ENCODE data around the gene NSF.
"Not testable (repeated sequence)": the region's sequence is repeated elsewhere in the genome, so short reads cannot be mapped to it uniquely, and the experiment has no call there.

Gene NSF

DNA sequence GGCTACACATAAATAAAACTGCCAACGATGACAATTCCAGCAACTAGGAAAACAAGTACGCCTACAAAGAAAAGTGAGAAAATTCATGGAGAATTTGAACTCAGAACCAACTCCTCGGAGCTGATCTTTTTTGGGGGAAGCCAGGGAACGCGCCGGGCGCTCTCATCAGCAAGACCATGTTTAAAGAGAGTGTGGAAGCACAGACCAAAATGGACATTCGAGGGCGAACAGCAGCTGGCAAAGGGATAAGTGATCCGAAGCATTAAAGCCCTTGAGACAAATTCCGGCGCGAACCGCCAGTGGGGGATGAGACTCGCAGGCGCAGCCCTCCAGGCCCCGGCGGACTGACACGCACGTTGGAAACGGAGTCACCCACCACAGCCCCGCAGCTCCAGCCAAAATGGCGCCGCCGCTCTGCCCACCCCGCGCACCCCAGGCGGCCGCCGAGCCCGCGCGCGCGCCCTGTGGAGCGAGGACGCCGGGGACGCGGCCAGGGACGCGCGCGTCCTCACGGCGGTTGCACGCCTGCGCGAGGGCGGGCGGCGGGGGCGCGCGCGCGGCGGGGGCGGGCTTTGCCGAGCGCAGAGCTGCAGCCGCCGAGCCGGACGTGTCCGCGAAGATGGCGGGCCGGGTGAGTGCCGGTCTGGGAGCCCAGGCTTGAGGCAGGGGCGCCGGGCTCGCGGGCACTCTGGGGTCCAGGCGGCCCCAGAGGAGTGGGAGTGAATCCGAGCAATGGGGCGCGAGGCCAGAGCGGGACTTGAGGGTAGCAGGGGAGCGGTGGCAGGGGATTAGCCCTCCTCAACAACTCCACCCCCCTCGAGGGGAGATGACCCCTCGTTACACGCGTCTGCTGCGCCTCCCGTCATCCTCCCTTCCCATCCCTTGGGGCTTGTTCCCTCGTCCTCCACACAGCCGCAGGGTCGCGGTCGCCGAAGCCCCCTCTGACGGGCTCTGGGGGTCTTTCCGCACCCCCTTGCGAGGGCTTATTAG, at the start of gene NSF:
TSS of gene NSF (plus strand) at position 513 of the 990 bp plus-strand sequence. CDS start at position 620, 107 bp downstream.
- DNase-seq: not testable (repeated sequence)

DNA sequence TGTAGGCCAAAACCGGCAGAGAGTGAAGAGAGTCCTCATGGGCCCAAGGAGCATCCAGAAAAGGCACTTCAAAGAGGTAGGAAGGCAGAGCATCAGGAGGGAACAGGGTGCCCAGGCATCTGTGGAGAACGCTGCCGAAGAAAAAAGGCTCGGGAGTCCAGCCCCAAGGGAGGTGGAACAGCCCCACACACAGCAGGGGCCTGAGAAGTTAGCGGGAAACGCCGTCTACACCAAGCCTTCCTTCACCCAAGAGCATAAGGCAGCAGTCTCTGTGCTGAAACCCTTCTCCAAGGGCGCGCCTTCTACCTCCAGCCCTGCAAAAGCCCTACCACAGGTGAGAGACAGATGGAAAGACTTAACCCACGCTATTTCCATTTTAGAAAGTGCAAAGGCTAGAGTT, 41.9 kb upstream of the NSF start:
- not testable (repeated sequence) for DNase-seq

DNA sequence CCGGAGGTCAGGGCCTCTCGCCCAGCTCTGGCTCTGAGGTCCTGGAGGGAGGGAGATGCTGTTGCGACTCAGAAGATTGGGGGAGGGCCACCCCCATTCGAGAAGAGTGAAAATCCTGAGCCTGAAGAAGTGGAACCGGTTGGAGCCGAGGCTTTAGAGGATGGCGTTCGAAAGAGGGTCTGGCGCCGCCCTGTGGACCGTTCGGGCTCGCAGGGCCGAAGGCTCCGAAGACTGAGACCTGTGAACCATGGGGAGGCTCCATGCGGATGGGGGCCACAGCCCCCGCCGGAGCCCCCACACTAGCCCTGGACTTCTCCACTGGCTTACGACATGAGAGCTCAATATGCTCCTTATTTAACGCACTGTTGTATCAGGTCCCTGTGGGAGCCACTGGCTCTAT, 31.3 kb upstream of the NSF start:
- DNase-seq: not testable (repeated sequence)

DNA sequence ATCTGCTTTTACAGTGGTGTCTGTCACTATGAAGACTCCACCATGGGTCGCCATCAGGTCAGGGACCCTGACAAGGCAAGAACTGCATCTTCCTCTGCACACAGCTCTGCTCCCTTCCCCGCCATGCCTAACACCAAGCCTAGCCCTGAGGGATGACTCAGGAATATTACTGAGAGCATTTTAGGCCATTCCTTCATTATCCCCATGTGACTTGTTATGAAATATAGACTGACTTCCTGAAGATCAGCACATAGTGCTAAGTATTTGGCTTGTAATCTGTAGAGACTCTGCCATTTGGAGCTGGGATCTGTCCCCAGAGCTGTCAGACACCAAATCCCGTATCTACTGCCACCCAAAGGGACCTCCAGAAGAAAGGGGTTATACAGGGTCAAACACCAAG, 30.4 kb upstream of the NSF start:
- not testable (repeated sequence) for DNase-seq

DNA sequence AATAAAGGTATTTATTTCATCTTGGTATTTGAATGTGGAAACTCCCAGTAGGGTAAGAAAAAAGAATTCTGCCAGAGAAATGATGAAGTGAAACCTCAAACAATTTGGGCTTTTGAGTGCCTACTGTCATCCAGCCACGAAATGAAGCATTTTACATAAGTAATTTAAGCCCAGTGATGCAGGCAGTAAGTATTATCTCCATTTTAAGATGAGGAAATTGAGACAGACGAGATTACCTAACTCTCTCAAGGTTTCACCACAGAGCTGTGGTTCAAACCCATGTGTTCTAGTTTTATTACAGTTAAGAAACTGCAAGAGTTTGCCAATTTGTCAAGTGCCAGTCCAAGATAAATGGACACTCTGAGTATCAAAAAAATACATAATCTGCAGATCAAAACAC, 24.2 kb upstream of the NSF start:
- not testable (repeated sequence) for DNase-seq

DNA sequence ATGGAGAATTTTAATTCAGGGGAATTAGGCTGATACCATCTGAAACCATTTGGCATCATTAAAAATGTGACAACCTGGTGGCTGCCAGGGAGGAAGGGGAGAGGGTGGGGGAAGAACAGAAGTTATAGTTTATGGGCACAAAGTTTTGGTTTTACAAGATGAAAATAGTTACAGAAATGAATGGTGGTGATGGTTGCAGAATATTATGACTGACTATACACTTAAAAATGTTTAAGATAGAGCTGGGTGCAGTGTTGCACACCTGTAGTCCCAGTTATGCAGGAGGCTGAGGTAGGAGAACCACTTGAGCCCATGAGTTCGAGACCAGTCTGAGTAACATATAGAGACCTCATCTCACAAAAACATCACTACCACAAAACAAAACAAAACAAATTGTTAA, 23.5 kb upstream of the NSF start:
- not testable (repeated sequence) for DNase-seq

DNA sequence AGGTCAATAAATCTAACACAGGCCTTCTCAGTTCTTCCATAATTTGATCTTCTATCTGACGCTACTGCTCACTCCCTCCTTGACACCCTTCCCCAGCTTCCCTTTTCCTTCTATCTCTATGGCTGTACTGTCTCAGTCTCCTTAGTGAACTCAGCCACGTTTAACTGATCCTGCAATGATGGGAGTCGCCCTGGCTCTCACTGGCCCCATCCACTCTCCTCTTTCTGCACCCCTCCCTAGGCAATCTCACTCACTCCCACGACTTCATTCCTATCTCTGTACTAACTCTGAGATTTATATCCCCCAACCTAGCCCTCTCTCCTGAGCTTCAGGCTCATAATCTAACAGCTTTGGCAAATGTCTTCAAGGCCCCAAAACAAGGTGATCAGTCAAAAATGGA, 18.7 kb upstream of the NSF start:
- DNase-seq: not testable (repeated sequence)

DNA sequence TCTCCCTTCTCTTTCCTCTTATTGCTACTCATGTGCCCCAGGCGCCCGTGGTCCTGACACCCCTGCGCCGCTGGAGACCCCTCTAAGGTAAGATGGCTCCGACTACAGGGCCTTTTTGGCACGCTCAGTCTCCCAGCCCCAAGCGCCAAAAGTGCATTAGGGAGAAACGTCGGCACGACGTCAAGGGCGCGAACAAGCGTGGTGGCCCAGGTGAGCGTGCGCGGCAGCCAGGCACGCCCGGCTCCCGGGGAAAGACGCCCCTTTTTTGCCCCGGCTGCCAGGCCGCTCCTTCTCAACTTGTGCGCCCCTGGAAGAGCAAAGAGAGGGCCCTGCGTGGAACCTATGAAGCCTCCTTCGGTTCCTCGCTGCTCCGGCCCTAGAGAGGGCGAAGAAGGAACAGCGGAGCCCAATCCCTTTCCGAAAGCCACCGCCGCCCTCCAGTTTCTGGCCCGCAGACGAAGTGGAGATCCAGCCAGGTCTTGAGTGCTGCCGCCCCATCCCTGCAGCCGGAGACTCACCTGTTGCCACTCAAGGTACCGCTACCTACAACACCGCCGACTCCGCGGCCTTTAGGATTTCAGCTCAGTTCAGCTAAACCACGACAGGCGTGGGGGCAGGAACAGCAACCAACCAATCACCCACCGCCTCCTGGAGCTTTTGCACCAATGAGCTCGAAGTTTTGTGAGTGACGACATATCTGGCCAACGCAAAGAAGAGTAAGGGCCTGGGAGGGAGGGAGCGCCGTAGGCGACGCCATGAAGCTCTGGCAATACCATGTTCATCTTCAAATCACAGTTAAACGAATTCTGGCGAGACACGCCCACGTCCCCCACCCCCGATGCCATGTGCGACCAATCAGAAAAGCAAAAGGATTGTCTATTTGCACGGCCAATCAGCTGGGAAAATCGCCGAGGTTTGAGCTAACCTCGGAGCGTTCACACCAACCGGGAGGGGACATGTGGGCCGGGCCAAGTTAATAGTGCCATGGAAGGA, 11.1 kb upstream of the NSF start, which contains the start of gene ARL17A:
TSS of gene ARL17A (minus strand) at position 609 of the 993 bp plus-strand sequence. CDS start 3,369 bp downstream, outside the sequence.
- not testable (repeated sequence) for DNase-seq

DNA sequence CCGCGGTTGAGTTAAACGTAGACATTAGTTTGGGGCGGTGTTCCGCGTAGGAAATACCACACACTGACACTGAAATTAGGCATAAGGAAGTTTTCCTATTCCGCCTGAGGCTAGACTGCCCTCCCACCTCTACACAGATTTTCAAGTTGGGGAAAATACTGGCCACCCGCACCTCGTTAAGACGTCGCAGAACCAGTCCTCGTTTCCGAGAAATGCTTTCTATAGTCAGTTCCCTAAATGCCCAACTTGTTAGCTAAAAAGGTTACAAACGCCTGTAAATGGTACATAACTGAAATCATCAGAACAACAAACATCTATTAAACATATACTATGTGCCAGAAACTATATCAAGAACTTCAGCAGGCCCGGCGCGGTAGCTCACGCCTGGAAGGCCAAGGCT, 10.4 kb upstream of the NSF start:
- DNase-seq: not testable (repeated sequence)

DNA sequence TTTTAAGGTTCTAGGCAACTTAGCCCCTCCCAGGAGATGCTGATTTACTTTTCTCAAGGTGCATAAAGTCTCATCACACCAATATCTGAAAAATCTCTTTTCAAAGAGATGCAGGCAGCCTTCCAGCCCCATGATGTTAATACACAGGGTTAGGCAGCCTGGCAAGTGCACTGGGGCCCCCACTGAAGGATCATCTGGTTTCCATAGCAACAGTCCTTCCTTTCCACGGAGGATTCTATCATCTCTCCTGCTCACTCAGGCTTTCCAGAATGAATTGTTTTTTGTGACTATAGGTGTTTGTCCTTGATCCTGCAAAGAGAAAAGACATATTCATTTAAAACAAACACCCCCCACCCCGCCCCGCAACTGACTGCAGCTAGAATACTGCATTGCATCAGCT, 5.0 kb upstream of the NSF start:
- not testable (repeated sequence) for DNase-seq

DNA sequence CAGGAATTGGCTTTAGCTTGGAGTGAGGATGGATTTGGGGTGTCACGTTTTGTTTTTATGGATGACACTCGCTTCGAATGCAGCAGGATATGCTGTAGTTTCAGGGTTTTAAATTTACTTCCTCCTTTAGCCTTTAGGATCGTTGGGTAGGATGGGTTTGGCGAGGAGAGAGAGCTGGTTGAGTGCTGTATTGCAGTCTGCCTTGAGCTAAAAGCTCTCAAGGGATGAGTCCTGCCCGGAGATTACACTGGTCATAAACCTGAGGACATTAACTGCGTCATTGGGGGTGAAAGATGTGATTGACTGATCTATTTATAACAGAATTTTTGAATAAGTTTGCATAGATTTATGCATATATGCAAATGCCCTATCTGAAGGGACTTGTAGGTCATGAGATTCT, 863 bp downstream of the NSF start:
- not testable (repeated sequence) for DNase-seq

DNA sequence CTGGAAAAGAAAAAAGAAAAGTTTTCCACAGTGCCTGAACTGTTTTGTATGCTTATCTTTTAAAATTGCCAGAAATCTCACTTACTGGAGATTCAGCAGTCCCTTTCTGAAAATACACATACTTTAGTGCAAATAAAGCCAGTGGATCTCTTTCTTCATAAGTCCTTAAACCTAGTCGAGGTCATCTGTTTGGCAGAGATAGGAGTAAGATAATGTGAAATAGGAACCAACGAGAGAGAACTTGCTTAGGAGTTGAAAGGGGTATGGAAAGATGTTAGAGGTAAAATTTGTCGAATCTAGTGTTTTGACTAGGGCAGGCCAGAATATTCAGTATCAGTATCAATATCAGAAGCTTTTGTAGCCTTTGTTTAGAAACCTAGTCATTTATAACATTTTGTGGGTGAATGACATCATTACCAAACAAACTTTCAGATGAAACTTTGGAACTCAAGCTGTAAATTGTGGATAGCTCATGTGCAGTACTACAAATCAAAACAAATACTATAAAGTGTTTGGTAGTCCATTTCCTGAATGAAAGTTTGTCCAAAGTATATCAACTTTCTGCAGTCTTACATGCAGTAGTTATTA, 8.0 kb downstream of the NSF start:
- DNase-seq: not testable (repeated sequence)

DNA sequence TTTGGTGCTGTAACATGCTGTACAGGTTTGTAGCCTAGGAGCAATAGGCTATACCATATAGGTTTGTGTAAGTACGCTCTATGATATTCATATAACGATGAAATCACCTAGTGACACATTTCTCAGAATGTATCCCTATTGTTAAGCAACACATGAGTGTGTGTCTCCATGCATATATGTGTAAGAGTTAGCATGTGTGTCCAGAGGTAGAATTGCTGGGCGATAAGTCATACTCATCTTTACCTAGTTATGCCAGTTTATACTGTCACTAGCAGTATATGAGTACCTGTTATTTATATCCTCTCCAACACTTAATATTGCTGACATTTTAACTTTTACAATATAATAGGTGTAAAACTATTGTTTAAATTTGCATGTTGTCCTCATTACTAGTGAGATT, 10.3 kb downstream of the NSF start:
- not testable (repeated sequence) for DNase-seq

DNA sequence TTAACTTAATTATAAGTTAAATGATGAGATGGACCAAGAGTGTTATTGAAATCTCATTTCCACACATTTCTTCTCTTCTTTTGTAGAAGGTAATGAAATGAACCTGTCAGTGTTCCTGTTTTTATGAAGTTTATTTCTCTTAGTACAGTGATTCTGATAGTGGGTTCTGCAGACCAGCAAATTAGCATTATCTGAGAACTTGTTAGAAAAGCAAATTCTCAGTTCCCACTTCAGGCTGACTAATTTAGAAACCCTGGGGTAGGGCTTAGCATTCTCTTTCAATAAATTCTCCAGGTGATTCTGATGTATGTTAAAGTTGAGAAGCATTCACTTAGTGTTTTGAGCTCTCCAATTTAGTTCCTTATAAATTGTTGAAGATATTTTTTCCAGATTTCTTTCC, 12.7 kb downstream of the NSF start:
- not testable (repeated sequence) for DNase-seq

DNA sequence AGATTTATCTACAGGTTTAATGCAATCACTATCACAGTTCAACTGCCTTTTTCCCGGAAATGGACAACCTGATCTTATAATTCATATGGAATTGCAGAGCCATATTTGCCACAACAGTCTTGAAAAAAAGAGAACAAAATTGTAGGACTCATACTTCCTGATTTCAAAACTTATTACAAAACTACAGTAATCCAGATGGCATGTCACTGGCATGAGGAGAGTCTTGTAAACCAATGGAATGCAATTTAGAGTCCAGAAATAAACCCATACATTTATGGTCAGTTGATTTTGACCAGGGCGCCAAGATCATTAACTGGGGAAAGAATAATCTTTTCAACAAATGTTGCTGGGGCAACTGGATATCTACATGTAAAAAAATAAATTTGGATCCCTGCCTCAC, 20.8 kb downstream of the NSF start:
- not testable (repeated sequence) for DNase-seq

DNA sequence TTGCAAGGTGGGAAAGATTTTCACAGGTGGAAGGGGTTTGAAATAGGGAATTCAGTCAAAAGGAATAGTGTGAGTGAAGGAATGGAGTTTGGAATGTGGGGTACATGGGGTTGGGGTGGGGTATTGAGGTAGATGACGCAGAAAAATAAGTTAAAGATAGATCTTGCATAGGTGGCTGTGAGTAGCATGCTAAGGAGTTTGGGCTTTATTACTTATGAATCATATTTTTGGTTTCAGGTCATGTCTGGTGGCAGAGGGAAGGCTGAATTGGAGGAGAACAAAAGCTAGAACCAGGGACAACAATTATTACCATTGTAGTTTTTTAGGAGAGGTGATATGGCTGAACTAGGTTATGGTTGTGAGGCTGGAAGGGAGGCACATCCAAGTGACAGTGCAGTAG, 23.4 kb downstream of the NSF start:
- not testable (repeated sequence) for DNase-seq

DNA sequence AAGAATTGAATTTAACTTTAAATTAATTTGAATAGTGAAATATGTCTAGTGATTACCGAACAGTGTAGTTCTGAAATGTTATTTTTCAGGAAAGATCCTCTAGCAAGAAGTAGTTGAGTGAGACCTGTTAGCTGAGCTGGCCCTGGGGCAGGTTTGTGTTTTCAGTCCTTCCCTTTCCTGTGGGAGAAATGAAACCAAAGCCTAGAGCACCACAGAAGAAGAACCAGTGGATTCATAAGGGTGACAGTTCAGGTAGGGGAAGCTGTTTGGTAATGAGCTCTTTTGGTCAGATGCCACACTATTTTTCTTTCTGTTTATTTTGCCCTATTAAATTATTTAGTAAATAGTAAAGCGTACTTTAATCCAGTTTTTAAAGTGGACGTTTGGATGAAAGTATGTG, 26.7 kb downstream of the NSF start:
- DNase-seq: not testable (repeated sequence)

DNA sequence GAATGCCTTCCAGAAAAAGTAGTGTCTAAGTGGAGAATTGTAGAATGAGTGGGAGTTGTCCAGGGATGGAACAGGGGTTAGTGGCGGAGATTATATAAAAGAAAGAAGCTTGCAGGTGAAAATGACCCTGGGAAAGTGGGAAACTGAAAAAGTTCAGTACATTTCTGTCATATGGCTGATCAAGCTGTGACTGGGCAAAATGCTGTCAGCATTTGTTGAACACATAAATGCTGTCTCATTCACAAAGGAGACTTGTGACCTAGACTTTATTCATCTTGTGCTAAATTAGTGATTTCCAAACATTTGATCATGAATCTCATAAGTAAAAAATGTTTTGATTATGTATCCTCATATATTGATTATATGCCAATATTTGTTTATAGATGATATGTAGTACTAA, 28.5 kb downstream of the NSF start:
- DNase-seq: not testable (repeated sequence)

DNA sequence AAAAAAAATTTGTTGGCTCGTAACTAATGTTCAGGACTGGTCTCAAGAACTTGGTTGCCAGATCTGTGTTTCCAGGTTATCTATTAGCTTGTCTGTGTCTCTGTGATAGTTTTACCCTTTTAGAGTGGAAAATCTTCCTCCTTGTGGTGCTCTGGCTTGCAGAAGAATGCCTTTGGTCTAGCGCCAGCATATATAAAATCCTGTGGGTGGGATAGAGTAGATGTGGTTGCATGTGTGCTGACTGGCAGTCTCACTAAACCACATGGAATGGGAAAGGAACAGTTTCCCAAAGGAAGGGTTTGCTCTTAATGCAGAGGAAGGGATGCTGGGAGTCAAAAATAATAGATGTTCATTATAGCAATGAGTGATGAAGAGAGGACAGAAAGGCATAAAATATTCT, 33.3 kb downstream of the NSF start:
- DNase-seq: not testable (repeated sequence)

DNA sequence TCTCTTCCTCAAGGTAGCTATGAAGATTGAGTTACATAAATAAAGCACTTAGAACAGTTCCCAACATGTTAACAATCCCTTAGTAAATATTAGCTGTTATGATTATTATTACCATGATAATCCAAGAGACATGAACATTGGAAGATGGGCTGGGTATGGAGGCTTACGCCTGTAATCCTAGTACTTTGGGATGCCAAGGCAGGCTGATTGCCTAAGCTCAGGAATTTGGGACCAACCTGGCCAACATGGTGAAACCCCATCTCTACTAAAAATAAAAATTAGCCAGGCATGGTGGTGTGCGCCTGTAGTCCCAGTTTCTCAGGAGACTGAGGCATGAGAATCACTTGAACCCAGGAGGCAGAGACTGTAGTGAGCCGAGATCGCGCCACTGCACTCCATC, 34.3 kb downstream of the NSF start:
- not testable (repeated sequence) for DNase-seq

DNA sequence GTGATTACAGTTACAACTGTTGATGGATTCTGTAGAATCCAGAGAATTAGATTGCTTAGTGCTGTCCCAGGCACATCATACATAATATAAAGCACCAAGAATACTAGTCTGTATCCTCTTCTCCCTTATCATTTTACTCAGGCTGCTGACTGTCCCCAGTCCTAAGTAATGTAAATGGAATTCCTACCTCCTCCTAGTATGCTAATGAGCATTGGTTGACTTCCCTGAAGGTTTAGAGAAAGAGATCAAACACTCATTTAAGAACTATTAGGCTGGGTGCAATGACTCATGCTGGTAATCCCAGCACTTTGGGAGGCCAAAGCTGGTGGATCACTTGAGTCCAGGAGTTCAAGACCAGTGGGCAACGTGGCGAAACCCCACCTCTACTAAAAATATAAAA, 37.0 kb downstream of the NSF start:
- not testable (repeated sequence) for DNase-seq

DNA sequence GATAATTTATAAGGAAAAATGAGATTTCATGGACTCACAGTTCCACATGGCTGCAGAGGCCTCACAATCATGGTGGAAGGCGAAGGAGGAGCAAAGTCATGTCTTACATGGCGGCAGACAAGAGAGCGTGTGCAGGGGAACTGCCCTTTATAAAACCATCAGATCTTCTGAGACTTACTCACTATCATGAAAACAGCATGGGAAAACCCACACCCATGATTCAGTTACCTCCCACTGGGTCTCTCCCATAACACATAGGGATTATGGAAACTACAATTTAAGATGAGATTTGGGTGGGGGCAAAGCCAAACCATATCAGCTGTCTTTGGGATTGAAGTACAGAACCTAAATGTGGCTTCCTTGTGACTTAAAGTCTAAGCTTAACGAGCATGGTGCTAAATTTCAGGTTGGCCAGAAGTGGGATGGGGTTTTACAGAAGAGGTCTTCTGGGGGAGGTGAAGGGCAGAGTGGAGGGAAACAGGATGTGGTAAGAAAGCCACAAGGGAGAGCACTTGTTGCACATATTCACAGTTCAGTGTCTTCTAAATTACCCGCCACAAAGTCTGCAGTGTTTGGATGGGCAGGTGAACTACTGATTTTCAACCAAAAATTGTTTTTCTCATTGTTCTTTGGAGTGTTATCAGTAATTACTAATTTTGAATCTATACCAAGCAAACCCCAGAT, 38.4 kb downstream of the NSF start:
- DNase-seq: not testable (repeated sequence)

Measured in NCI-H2171 treated with DMSO at 0.1 percent for 48 hours (cell line).